ENCODE data around the gene CDH1.
A peak's percentile ranks its signal among the peaks of the same experiment; 100 is the strongest.

CDH1 gene

GRCh38 chr16:68732042-68732680 is 4.9 kb upstream of the CDH1 start:
- Histone ChIP-seq H3K9me3 (ENCODE audit: control insufficient read depth, insufficient read depth, low read depth, low read length) (no peaks in the 10 kb centered on the region), H3K9ac (ENCODE audit: low read length) (peak overlapping the region; percentile 43), H3K27me3 (ENCODE audit: control insufficient read depth, insufficient read depth, low read length) (peaks cover 5% of the 10 kb centered on the region; the same call in 1 of the 2 replicates), H3K27ac (ENCODE audit: low read depth, low read length) (peak overlapping the region; percentile 81), H3K4me3 (ENCODE audit: low read depth, low read length) (peak overlapping the region; percentile 29; the same call in 1 of the 2 replicates), H3K4me1 (ENCODE audit: control insufficient read depth, insufficient read depth, low read length) (peaks cover 20% of the 10 kb centered on the region), H3K36me3 (ENCODE audit: control insufficient read depth, insufficient read depth, low read length) (no peaks in the 10 kb centered on the region)

GRCh38 chr16:68732741-68733399 is 4.2 kb upstream of the CDH1 start:
- Histone ChIP-seq H3K4me3 (ENCODE audit: low read depth, low read length) (peak overlapping the region; percentile 29; the same call in 1 of the 2 replicates), H3K9me3 (ENCODE audit: control insufficient read depth, insufficient read depth, low read depth, low read length) (no peaks in the 10 kb centered on the region), H3K4me1 (ENCODE audit: control insufficient read depth, insufficient read depth, low read length) (peaks cover 20% of the 10 kb centered on the region), H3K9ac (ENCODE audit: low read length) (peak overlapping the region; percentile 55), H3K27me3 (ENCODE audit: control insufficient read depth, insufficient read depth, low read length) (peaks cover 13% of the 10 kb centered on the region; the same call in 1 of the 2 replicates), H3K27ac (ENCODE audit: low read depth, low read length) (peak overlapping the region; percentile 81), H3K36me3 (ENCODE audit: control insufficient read depth, insufficient read depth, low read length) (no peaks in the 10 kb centered on the region)

GRCh38 chr16:68733570-68733969 is 3.5 kb upstream of the CDH1 start:
- Histone ChIP-seq H3K4me3 (ENCODE audit: low read depth, low read length) (no peak overlapping the region), H3K36me3 (ENCODE audit: control insufficient read depth, insufficient read depth, low read length) (no peaks in the 10 kb centered on the region), H3K27me3 (ENCODE audit: control insufficient read depth, insufficient read depth, low read length) (peaks cover 20% of the 10 kb centered on the region; the same call in 1 of the 2 replicates), H3K4me1 (ENCODE audit: control insufficient read depth, insufficient read depth, low read length) (peaks cover 20% of the 10 kb centered on the region), H3K9ac (ENCODE audit: low read length) (no peak overlapping the region), H3K27ac (ENCODE audit: low read depth, low read length) (no peak overlapping the region), H3K9me3 (ENCODE audit: control insufficient read depth, insufficient read depth, low read depth, low read length) (no peaks in the 10 kb centered on the region)

- Histone ChIP-seq H3K27ac (ENCODE audit: low read depth, low read length) (no peak overlapping the region), H3K9ac (ENCODE audit: low read length) (no peak overlapping the region), H3K4me3 (ENCODE audit: low read depth, low read length) (no peak overlapping the region), H3K4me1 (ENCODE audit: control insufficient read depth, insufficient read depth, low read length) (peaks cover 21% of the 10 kb centered on the region), H3K27me3 (ENCODE audit: control insufficient read depth, insufficient read depth, low read length) (peaks cover 21% of the 10 kb centered on the region; the same call in 1 of the 2 replicates), H3K36me3 (ENCODE audit: control insufficient read depth, insufficient read depth, low read length) (no peaks in the 10 kb centered on the region), H3K9me3 (ENCODE audit: control insufficient read depth, insufficient read depth, low read depth, low read length) (no peaks in the 10 kb centered on the region)
Observed at GRCh38 chr16:68734782-68735181, 2.3 kb upstream of the CDH1 start.

DNA sequence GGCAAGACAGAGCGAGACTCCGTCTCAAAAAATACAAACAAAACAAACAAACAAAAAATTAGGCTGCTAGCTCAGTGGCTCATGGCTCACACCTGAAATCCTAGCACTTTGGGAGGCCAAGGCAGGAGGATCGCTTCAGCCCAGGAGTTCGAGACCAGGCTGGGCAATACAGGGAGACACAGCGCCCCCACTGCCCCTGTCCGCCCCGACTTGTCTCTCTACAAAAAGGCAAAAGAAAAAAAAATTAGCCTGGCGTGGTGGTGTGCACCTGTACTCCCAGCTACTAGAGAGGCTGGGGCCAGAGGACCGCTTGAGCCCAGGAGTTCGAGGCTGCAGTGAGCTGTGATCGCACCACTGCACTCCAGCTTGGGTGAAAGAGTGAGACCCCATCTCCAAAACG is 531 bp upstream of the CDH1 start:
- peaks cover 11% of the 10 kb centered on the region; the same call in 1 of the 2 replicates for H3K36me3 ChIP-seq (ENCODE audit: control insufficient read depth, insufficient read depth, low read length)
- H3K9ac ChIP-seq (ENCODE audit: low read length) = no peak overlapping the region
- no peak overlapping the region for H3K27ac ChIP-seq (ENCODE audit: low read depth, low read length)
- H3K4me3 ChIP-seq (ENCODE audit: low read depth, low read length) = peak overlapping the region; percentile 97
- peaks cover 21% of the 10 kb centered on the region; the same call in 1 of the 2 replicates for H3K27me3 ChIP-seq (ENCODE audit: control insufficient read depth, insufficient read depth, low read length)
- H3K9me3 ChIP-seq (ENCODE audit: control insufficient read depth, insufficient read depth, low read depth, low read length) = no peaks in the 10 kb centered on the region
- H3K4me1 ChIP-seq (ENCODE audit: control insufficient read depth, insufficient read depth, low read length) = peaks cover 32% of the 10 kb centered on the region

DNA sequence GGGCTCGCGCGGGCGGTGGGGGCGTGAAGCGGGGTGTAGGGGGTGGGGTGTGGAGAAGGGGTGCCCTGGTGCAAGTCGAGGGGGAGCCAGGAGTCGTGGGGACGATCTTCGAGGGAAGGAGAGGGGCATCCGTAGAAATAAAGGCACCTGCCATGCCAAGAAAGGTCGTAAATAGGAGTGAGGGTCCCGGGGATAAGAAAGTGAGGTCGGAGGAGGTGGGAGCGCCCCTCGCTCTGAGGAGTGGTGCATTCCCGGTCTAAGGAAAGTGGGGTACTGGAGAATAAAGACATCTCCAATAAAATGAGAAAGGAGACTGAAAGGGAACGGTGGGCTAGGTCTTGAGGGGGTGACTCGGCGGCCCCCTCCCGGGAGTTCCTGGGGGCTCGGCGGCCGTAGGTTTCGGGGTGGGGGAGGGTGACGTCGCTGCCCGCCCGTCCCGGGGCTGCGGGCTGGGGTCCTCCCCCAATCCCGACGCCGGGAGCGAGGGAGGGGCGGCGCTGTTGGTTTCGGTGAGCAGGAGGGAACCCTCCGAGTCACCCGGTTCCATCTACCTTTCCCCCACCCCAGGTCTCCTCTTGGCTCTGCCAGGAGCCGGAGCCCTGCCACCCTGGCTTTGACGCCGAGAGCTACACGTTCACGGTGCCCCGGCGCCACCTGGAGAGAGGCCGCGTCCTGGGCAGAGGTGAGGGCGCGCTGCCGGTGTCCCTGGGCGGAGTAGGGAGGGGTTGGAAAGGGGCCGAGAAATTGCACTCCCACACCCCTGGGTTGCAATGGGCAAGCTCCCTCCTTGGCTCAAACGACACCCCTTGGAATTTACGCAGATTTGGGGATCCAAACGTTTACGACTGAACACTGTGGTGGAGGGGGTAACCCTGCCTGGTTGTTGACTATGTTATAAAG is 888 bp downstream of the CDH1 start:
- H3K27ac ChIP-seq (ENCODE audit: low read depth, low read length) = peak overlapping the region; percentile 70; the same call in 1 of the 2 replicates
- peaks cover 15% of the 10 kb centered on the region; the same call in 1 of the 2 replicates for H3K36me3 ChIP-seq (ENCODE audit: control insufficient read depth, insufficient read depth, low read length)
- H3K9ac ChIP-seq (ENCODE audit: low read length) = peak overlapping the region; percentile 87
- H3K4me1 ChIP-seq (ENCODE audit: control insufficient read depth, insufficient read depth, low read length) = peaks cover 31% of the 10 kb centered on the region
- peaks cover 21% of the 10 kb centered on the region; the same call in 1 of the 2 replicates for H3K27me3 ChIP-seq (ENCODE audit: control insufficient read depth, insufficient read depth, low read length)
- peak overlapping the region; percentile 97 for H3K4me3 ChIP-seq (ENCODE audit: low read depth, low read length)
- no peaks in the 10 kb centered on the region for H3K9me3 ChIP-seq (ENCODE audit: control insufficient read depth, insufficient read depth, low read depth, low read length)

DNA sequence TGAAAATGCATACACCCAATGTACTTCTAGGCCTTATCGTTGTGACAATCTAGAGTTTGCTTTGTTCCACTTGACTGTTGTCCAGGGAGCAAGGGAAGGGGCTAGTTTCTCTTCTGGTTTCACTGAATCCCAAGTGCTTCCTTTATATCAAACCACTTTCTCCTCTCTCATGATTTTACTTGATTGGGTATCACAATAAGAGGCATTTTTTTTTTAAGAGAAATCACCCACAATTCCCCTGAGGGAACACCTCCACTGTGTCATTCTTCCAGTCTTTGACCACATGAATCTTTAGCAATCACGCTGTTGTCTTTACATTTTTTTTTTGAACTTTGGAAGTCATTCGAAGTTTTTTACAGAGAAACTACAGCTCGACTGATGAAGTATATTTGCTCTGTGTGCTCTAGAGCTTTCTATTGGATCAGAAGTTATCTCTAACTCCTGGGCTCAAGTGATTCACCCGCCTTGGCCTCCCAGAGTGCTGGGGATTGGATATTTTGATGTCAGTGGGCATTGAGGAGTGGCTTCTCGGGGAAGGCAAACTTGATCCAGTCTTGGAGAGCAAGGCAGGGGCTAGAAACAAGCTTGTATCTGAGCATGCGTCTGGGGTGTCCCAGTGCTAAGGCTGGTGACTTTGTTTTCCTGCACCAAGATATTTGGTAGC is 3.0 kb downstream of the CDH1 start:
- no peak overlapping the region for H3K4me3 ChIP-seq (ENCODE audit: low read depth, low read length)
- peaks cover 15% of the 10 kb centered on the region; the same call in 1 of the 2 replicates for H3K36me3 ChIP-seq (ENCODE audit: control insufficient read depth, insufficient read depth, low read length)
- H3K27ac ChIP-seq (ENCODE audit: low read depth, low read length) = no peak overlapping the region
- H3K4me1 ChIP-seq (ENCODE audit: control insufficient read depth, insufficient read depth, low read length) = peaks cover 45% of the 10 kb centered on the region
- H3K9me3 ChIP-seq (ENCODE audit: control insufficient read depth, insufficient read depth, low read depth, low read length) = no peaks in the 10 kb centered on the region
- peaks cover 21% of the 10 kb centered on the region; the same call in 1 of the 2 replicates for H3K27me3 ChIP-seq (ENCODE audit: control insufficient read depth, insufficient read depth, low read length)
- no peak overlapping the region for H3K9ac ChIP-seq (ENCODE audit: low read length)

GRCh38 chr16:68740628-68741346 is 3.7 kb downstream of the CDH1 start:
- no peak overlapping the region for H3K4me3 ChIP-seq (ENCODE audit: low read depth, low read length)
- H3K4me1 ChIP-seq (ENCODE audit: control insufficient read depth, insufficient read depth, low read length) = peaks cover 47% of the 10 kb centered on the region
- H3K9me3 ChIP-seq (ENCODE audit: control insufficient read depth, insufficient read depth, low read depth, low read length) = no peaks in the 10 kb centered on the region
- H3K9ac ChIP-seq (ENCODE audit: low read length) = no peak overlapping the region
- H3K27me3 ChIP-seq (ENCODE audit: control insufficient read depth, insufficient read depth, low read length) = peaks cover 21% of the 10 kb centered on the region; the same call in 1 of the 2 replicates
- H3K27ac ChIP-seq (ENCODE audit: low read depth, low read length) = no peak overlapping the region
- peaks cover 15% of the 10 kb centered on the region; the same call in 1 of the 2 replicates for H3K36me3 ChIP-seq (ENCODE audit: control insufficient read depth, insufficient read depth, low read length)

GRCh38 chr16:68743664-68744063 is 6.6 kb downstream of the CDH1 start:
- no peak overlapping the region for H3K9ac ChIP-seq (ENCODE audit: low read length)
- no peak overlapping the region for H3K4me3 ChIP-seq (ENCODE audit: low read depth, low read length)
- H3K27me3 ChIP-seq (ENCODE audit: control insufficient read depth, insufficient read depth, low read length) = peaks cover under 1% of the 10 kb centered on the region; the same call in 1 of the 2 replicates
- peaks cover 21% of the 10 kb centered on the region; the same call in 1 of the 2 replicates for H3K36me3 ChIP-seq (ENCODE audit: control insufficient read depth, insufficient read depth, low read length)
- H3K27ac ChIP-seq (ENCODE audit: low read depth, low read length) = no peak overlapping the region
- H3K4me1 ChIP-seq (ENCODE audit: control insufficient read depth, insufficient read depth, low read length) = peaks cover 47% of the 10 kb centered on the region
- no peaks in the 10 kb centered on the region for H3K9me3 ChIP-seq (ENCODE audit: control insufficient read depth, insufficient read depth, low read depth, low read length)
